A673 (cell line): ENCODE measurements around the gene BRCA2. TPM values are rescaled to one million over a fixed set of nuclear protein-coding genes. Genes with fewer than 3 reads are reported as not detected.

Experiments
- BruUV-seq: library from RNA; stranded (reverse); fragments of 400-500 nt; replicated peaks from 2 replicates; lab custom pipeline; 2021; lab: Mats Ljungman, UMichigan
- CTCF ChIA-PET: fragments of 300-600 bp; sonication (Branson Sonifier 250); formaldehyde crosslinking; loops from one replicate; lab custom pipeline; 2022; ENCODE audit warnings: antibody characterized with exemption; lab: Charles Lee
- POLR2A ChIA-PET: fragments of 300-600 bp; sonication (Branson Sonifier 250); formaldehyde crosslinking; loops from one replicate; lab custom pipeline; 2022; ENCODE audit warnings: antibody characterized with exemption; ENCODE audit not compliant: low non-redundant PET; lab: Charles Lee
- DNase-seq: peaks from one replicate; pipeline ENCODE4 v3.0.0-alpha.2; 2015; ENCODE audit warnings: low spot score
- H3K27ac ChIP-seq: fragments of 200-600 bp; sonication (generic); 2 replicates; pipeline ENCODE4 v1.5.1; 2016; ENCODE audit warnings: mixed run types, low read depth, mild to moderate bottlenecking, mixed read lengths, antibody characterized with exemption, low read length; ENCODE audit not compliant: poor library complexity, severe bottlenecking
- H3K27me3 ChIP-seq: fragments of 200-600 bp; sonication (generic); replicated peaks from 2 replicates; pipeline ENCODE4 v1.6.1; 2017; ENCODE audit warnings: mixed run types, low read depth, mild to moderate bottlenecking, mixed read lengths, antibody characterized with exemption, low read length; ENCODE audit not compliant: insufficient read depth, poor library complexity
- H3K36me3 ChIP-seq: fragments of 200-600 bp; sonication (generic); 2 replicates; pipeline ENCODE4 v1.6.1; 2016; ENCODE audit warnings: mixed run types, mild to moderate bottlenecking, mixed read lengths, antibody characterized with exemption, low read length; ENCODE audit not compliant: insufficient read depth, poor library complexity, severe bottlenecking
- H3K4me1 ChIP-seq: fragments of 200-600 bp; sonication (generic); 2 replicates; pipeline ENCODE4 v1.6.1; 2017; ENCODE audit warnings: mixed run types, mild to moderate bottlenecking, mixed read lengths, antibody characterized with exemption, low read length; ENCODE audit not compliant: insufficient read depth, poor library complexity, severe bottlenecking
- H3K4me3 ChIP-seq: fragments of 200-600 bp; sonication (generic); 2 replicates; pipeline ENCODE4 v1.5.1; 2016; ENCODE audit warnings: low read depth, mixed run types, mild to moderate bottlenecking, mixed read lengths, low read length; ENCODE audit not compliant: poor library complexity, severe bottlenecking
- H3K9me3 ChIP-seq: fragments of 200-600 bp; sonication (generic); 2 replicates; pipeline ENCODE4 v1.6.1; 2016; ENCODE audit warnings: mixed run types, low read depth, mild to moderate bottlenecking, mixed read lengths, antibody characterized with exemption, low read length; ENCODE audit not compliant: poor library complexity, severe bottlenecking
- EZH2 ChIP-seq: fragments of 200-600 bp; sonication (generic); IDR thresholded peaks from 2 replicates; pipeline ENCODE4 v1.6.1; 2017; ENCODE audit warnings: borderline replicate concordance, low read depth, mild to moderate bottlenecking, mixed read lengths, antibody characterized with exemption, low read length; ENCODE audit not compliant: poor library complexity, severe bottlenecking
- intact Hi-C: fragments of 100-400 bp; cut with micrococcal nuclease; formaldehyde crosslinking; loops from one replicate; pipeline ENCODE4 v1.10.0; 2022; ENCODE audit not compliant: unreplicated experiment
- total RNA-seq: library from RNA; stranded (reverse); gene quantifications from 2 replicates; pipeline ENCODE4 v1.2.3, GENCODE V29; 2021
- TF ChIP-seq, protein P1 (sequence below): fragments of 300-800, 200-600 bp; sonication (generic); conservative IDR thresholded peaks from 2 replicates; pipeline ENCODE4 v1.5.1; 2017; ENCODE audit warnings: low read depth, mild to moderate bottlenecking, antibody characterized with exemption, low read length, moderate library complexity, mixed read lengths

Gene BRCA2
- total RNA-seq, 1 experiment from 2014 or later, result 35.9 TPM

GRCh38 chr13:32297206-32297605 is 18.1 kb upstream of the BRCA2 start:
- ChIA-PET CTCF (no interaction called here), POLR2A (no interaction called here)
- no peak for DNase-seq
- Histone ChIP-seq H3K4me3 (no peak overlapping the region), H3K27ac (no peak overlapping the region), H3K4me1 (no peaks in the 10 kb centered on the region), H3K9me3 (no peaks in the 10 kb centered on the region), H3K36me3 (no peaks in the 10 kb centered on the region), H3K27me3 (peaks cover 60% of the 10 kb centered on the region)
- intact Hi-C loops, result no loop called here
- BruUV-seq, result no TSS peak
- TF ChIP-seq, protein P1, sequence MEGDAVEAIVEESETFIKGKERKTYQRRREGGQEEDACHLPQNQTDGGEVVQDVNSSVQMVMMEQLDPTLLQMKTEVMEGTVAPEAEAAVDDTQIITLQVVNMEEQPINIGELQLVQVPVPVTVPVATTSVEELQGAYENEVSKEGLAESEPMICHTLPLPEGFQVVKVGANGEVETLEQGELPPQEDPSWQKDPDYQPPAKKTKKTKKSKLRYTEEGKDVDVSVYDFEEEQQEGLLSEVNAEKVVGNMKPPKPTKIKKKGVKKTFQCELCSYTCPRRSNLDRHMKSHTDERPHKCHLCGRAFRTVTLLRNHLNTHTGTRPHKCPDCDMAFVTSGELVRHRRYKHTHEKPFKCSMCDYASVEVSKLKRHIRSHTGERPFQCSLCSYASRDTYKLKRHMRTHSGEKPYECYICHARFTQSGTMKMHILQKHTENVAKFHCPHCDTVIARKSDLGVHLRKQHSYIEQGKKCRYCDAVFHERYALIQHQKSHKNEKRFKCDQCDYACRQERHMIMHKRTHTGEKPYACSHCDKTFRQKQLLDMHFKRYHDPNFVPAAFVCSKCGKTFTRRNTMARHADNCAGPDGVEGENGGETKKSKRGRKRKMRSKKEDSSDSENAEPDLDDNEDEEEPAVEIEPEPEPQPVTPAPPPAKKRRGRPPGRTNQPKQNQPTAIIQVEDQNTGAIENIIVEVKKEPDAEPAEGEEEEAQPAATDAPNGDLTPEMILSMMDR, result no peak
- TF ChIP-seq EZH2, result no peak

DNA sequence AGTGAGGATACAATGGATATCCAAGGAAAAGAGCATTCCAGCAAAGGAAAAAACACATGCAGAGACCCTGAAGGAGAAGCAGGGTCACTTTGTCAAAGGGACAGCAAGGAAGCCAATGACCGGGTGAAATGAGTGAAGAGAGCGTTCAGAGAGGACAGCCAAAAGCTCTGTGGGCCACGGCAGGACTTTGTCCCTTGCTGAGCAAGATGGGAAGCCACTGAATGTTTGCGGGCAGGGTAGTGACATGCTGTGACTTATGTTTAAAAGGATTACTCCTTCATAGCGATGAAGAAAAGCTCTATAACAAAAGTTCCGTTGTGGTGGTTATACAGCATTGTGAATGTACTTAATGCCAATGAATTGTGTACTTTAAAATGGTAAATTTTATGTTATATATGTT is 16.6 kb upstream of the BRCA2 start:
- H3K4me3 ChIP-seq, result no peak overlapping the region
- peaks cover 60% of the 10 kb centered on the region for H3K27me3 ChIP-seq
- TF ChIP-seq, protein P1, result no peak
- no peak for TF ChIP-seq EZH2
- no peaks in the 10 kb centered on the region for H3K4me1 ChIP-seq
- no peak overlapping the region for H3K27ac ChIP-seq
- no peak for DNase-seq
- no TSS peak for BruUV-seq
- intact Hi-C loops, result no loop called here
- POLR2A ChIA-PET, result no interaction called here
- H3K9me3 ChIP-seq, result no peaks in the 10 kb centered on the region
- CTCF ChIA-PET, result no interaction called here
- H3K36me3 ChIP-seq, result no peaks in the 10 kb centered on the region

GRCh38 chr13:32299893-32300292 is 15.4 kb upstream of the BRCA2 start:
- no peaks in the 10 kb centered on the region for H3K9me3 ChIP-seq
- no peak for DNase-seq
- no peak overlapping the region for H3K4me3 ChIP-seq
- H3K36me3 ChIP-seq, result no peaks in the 10 kb centered on the region
- TF ChIP-seq, protein P1, result no peak
- no peak for TF ChIP-seq EZH2
- peaks cover 60% of the 10 kb centered on the region for H3K27me3 ChIP-seq
- no peak overlapping the region for H3K27ac ChIP-seq
- BruUV-seq, result no TSS peak
- POLR2A ChIA-PET, result no interaction called here
- no peaks in the 10 kb centered on the region for H3K4me1 ChIP-seq
- CTCF ChIA-PET, result no interaction called here
- intact Hi-C loops, result loop anchor here (5.0 kb wide), 1 partner anchor 38 kb away; no protein-coding TSS in a partner anchor
